Measurements from ENCODE around the gene ADRM1. TPM values are rescaled to one million over a fixed set of nuclear protein-coding genes. Genes with fewer than 3 reads are reported as not detected.

ADRM1 gene
- total RNA-seq, 4 donors from 2014 or later, result 143 to 198 (median 167) TPM

DNA sequence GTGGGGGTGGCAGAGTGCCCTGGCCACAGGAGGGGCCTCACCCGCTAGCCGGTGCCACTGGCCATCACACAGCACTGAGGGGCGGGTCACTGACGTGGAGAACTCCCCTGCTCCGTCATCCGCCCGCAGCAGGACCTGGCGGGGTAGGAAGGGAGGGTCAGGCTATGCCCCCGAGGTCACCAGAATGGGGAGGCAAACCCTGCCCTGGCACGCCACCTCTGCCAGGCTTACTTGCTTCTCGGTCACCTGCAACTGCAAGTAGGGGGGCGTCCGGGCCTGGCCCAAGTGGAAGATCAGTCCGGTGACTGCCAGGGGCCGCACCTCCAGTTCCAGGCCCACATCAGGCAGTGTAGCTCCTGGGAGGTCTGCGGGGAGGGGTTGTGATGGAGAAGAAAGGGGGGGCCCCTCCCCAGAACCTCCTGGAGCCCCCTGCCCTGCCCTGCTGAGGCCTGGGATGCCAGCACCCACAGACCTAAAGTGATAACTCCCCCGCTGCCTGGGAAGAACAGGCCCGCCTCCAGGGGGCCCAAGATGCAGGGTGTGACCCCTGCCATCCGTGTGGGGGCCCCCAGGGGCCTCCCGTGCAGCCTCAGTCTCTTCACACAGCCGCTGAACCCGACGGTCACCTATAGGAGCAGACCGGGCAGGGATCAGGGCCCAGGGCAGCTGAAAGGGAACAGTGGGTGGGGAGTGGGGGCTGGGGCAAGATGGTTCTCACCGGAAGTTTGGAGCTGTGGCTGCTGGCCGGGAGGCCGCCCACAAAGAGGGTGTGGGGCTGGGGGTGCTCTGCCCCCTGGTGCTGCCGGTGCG lies 7.4 kb downstream of the ADRM1 start:
- intact Hi-C loops (cut with DNase I; ENCODE audit: low total_unique reads), result loop anchor here (10.0 kb wide), 2 partner anchors 55 to 505 kb away; partner anchors contain the start of genes COL9A3 and LAMA5
- WGBS, 2 donors, result 65 to 72% methylated on average over 16 to 29 of the region's 29 CpGs
- no peak for DNase-seq (ENCODE audit: low spot score in 2 of 2)
- TF ChIP-seq, protein P1, sequence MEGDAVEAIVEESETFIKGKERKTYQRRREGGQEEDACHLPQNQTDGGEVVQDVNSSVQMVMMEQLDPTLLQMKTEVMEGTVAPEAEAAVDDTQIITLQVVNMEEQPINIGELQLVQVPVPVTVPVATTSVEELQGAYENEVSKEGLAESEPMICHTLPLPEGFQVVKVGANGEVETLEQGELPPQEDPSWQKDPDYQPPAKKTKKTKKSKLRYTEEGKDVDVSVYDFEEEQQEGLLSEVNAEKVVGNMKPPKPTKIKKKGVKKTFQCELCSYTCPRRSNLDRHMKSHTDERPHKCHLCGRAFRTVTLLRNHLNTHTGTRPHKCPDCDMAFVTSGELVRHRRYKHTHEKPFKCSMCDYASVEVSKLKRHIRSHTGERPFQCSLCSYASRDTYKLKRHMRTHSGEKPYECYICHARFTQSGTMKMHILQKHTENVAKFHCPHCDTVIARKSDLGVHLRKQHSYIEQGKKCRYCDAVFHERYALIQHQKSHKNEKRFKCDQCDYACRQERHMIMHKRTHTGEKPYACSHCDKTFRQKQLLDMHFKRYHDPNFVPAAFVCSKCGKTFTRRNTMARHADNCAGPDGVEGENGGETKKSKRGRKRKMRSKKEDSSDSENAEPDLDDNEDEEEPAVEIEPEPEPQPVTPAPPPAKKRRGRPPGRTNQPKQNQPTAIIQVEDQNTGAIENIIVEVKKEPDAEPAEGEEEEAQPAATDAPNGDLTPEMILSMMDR (IDR thresholded peaks at IDR 0.05), result no peak
- TF ChIP-seq POLR2A (IDR thresholded peaks at IDR 0.05), result no peak
- no peak overlapping the region for H3K4me3 ChIP-seq (ENCODE audit: low read depth, poor library complexity, severe bottlenecking)

DNA sequence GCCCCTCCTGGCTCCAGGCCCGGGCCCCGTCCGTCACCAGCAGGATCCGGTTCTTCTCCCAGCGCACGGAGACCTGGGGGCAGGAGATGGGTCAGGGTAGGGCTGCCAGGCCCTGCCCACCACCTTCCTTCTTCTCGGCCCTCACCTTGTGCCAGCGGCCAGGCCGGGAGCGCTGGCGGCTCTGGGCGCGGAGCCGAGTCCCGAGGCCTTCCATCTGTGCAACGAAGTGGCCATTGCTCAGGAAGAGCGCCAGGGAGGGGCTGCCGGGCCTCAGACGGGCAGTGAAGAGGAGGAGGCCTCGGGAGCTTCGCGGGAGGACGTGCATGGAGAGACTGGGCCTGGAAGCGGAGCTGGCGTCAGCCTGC lies 7.9 kb downstream of the ADRM1 start:
- intact Hi-C loops (cut with DNase I; ENCODE audit: low total_unique reads), result loop anchor here (10.0 kb wide), 1 partner anchor 54 kb away; the partner anchor contains the start of gene LAMA5
- TF ChIP-seq, protein P1 (IDR thresholded peaks at IDR 0.05), result no peak
- no peak for TF ChIP-seq POLR2A (IDR thresholded peaks at IDR 0.05)
- DNase-seq (ENCODE audit: low spot score in 2 of 2), result no peak
- 73% methylated on average over 18 to 25 of the region's 25 CpGs for WGBS, 2 donors
- H3K4me3 ChIP-seq (ENCODE audit: low read depth, poor library complexity, severe bottlenecking), result no peak overlapping the region

DNA sequence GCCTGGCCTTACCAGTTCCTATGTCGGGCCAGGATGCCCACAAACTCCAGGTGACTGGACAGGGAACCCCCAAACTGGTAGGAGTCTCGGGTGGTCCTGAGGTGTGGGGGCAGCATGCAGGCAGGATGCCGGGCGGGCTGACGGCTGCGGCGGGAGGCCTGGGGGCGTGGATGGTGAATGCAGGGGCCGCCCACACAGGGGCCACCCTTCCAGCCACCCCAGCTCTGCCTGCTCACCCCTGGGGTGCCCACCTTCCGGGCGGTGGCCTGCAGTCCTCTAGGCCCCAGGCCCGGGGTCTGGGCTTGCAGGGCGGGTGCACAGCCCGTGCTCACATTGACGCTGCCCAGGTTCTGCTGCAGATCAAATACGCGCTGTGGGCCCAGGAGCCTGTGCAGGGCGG lies 8.4 kb downstream of the ADRM1 start:
- TF ChIP-seq POLR2A (IDR thresholded peaks at IDR 0.05), result no peak
- TF ChIP-seq, protein P1 (IDR thresholded peaks at IDR 0.05), result no peak
- DNase-seq (ENCODE audit: low spot score in 2 of 2), result no peak
- intact Hi-C loops (cut with DNase I; ENCODE audit: low total_unique reads), result loop anchor here (10.0 kb wide), 1 partner anchor 54 kb away; the partner anchor contains the start of gene LAMA5
- 90 to 97% methylated on average over 5 to 6 of the region's 18 CpGs for WGBS, 2 donors
- H3K4me3 ChIP-seq (ENCODE audit: low read depth, poor library complexity, severe bottlenecking), result no peak overlapping the region

DNA sequence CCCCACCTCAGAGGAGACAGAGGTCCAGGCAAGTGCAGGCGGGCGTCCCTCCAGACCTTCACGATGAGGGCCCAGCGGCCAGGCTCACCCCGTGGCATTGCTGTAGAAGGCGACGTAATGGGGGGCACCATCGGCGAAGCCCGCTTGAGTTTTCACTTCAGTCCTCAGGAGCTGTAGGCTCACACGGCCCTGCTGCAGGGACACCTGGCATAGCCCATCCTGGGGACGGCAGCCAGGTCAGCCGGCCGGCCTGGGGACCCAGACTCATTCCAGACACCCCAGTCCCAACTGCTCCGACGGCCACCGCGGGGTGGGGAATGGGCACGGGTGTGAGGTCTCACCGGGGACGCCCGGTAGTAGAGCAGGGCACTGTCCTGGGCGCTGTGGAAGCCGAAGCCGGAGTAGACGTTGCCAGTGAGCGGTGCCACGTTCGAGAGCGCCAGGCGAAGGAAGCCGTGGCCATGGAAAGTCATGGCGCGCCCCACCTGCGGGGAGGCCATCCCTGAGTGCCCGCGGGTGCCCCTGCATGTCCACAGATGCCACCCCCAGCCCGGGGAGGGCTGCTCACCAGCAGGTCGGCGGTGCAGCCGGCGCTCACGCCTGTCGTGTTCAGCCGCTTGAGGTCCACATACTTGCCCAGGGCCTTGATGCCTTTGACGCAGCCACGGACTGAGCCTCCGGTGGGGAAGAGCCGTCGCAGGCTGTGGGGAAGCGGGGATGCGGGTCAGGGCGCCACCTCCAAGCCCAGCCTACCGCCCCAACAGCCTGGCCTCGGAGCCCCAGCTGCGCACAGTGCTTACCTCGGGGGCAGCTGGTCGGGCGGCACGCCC lies 9.2 kb downstream of the ADRM1 start:
- no peak for DNase-seq (ENCODE audit: low spot score in 2 of 2)
- 92 to 94% methylated on average over 20 to 50 of the region's 60 CpGs for WGBS, 2 donors
- TF ChIP-seq POLR2A (IDR thresholded peaks at IDR 0.05), result no peak
- TF ChIP-seq, protein P1 (IDR thresholded peaks at IDR 0.05), result no peak
- no peak overlapping the region for H3K4me3 ChIP-seq (ENCODE audit: low read depth, poor library complexity, severe bottlenecking)
- intact Hi-C loops (cut with DNase I; ENCODE audit: low total_unique reads), result loop anchor here (10.0 kb wide), 1 partner anchor 53 kb away; the partner anchor contains the start of gene LAMA5

DNA sequence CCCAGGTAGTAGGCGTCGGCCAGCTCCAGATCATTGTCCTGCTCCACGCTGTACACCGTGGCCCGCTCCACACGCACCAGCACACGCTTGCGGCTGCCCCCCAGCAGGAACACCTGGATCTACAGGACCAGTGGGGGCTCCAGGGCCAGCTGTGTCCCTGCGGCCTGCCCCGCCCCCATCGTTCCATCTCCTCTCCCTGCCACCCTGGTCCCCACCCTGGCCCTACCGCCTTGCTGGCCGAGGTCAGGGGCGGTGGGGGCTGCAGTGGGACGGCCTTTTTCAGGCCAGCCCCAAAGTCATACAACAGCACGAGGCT lies 9.8 kb downstream of the ADRM1 start:
- intact Hi-C loops (cut with DNase I; ENCODE audit: low total_unique reads), result loop anchor here (10.0 kb wide), 1 partner anchor 52 kb away; the partner anchor contains the start of gene LAMA5
- WGBS, 2 donors, result 90 to 98% methylated on average over 9 to 16 of the region's 16 CpGs
- TF ChIP-seq, protein P1 (IDR thresholded peaks at IDR 0.05), result no peak
- no peak for TF ChIP-seq POLR2A (IDR thresholded peaks at IDR 0.05)
- no peak for DNase-seq (ENCODE audit: low spot score in 2 of 2)
- no peak overlapping the region for H3K4me3 ChIP-seq (ENCODE audit: low read depth, poor library complexity, severe bottlenecking)
